Lower lobe of right lung (tissue), 2 donors: Measurements from ENCODE around the gene ZNF625. TPM values are rescaled to one million over a fixed set of nuclear protein-coding genes. Genes with fewer than 3 reads are reported as not detected.
A peak's percentile ranks its signal among the peaks of the same experiment; 100 is the strongest.

ENCODE experiments used
- ATAC-seq, 2 donors: fragments of 200-7000 bp; cut with Tn5 transposase; one replicate each; pipeline ENCODE4 v1.9.1; 2020 to 2022; ENCODE audit warnings: mild to moderate bottlenecking in 2 of 2, moderate library complexity in 2 of 2
- DNase-seq: peaks from one replicate; pipeline ENCODE4 v3.0.0-alpha.2; 2020
- H3K27ac ChIP-seq: fragments of 200-600 bp; one replicate; pipeline ENCODE4 v1.8.0; 2022
- H3K27me3 ChIP-seq: fragments of 200-600 bp; one replicate; pipeline ENCODE4 v1.8.0; 2022; ENCODE audit warnings: low read depth
- H3K36me3 ChIP-seq: fragments of 200-600 bp; one replicate; pipeline ENCODE4 v1.8.0; 2022; ENCODE audit warnings: mild to moderate bottlenecking
- H3K4me1 ChIP-seq: fragments of 200-600 bp; one replicate; pipeline ENCODE4 v1.8.0; 2022
- H3K4me3 ChIP-seq: fragments of 200-600 bp; one replicate; pipeline ENCODE4 v1.8.0; 2022; ENCODE audit warnings: mild to moderate bottlenecking
- H3K9me3 ChIP-seq: fragments of 200-600 bp; one replicate; pipeline ENCODE4 v1.8.0; 2022
- CTCF ChIP-seq: fragments of 200-600 bp; IDR thresholded peaks from one replicate; pipeline ENCODE4 v1.8.0; 2022; ENCODE audit warnings: antibody characterized with exemption, mild to moderate bottlenecking
- intact Hi-C: fragments of 100-400 bp; cut with DNase I; formaldehyde crosslinking; loops from one replicate; pipeline ENCODE4 v1.11.0; 2022
- long read RNA-seq: library from polyadenylated mRNA; unstranded; transcript quantifications from one replicate; pipeline ENCODE4 v2.0.0, GENCODE V29; 2021
- total RNA-seq: library from RNA; stranded (reverse); fragmentation: NEBNext Ultra II Directional; extraction: Animal tissue kit (Norgen Biotek cat#: 25700); gene quantifications from one replicate; pipeline ENCODE4 v1.2.1, GENCODE V29; 2021
- donor health status: DM: no; HTN: yes; CAD: no; lungs with severe emphysema.

ZNF625 gene
- total RNA-seq, result 8.4 TPM
- long read RNA-seq, result 0 reads

- H3K4me1 ChIP-seq, result peaks cover 12% of the 10 kb centered on the region
- ATAC-seq, result peak; percentile 96 to 98
- no peaks in the 10 kb centered on the region for H3K27me3 ChIP-seq
- H3K4me3 ChIP-seq, result peak within 1 kb of the TSS; percentile 92
- TF ChIP-seq CTCF, result no peak
- H3K36me3 ChIP-seq, result no peaks in the 10 kb centered on the region
- H3K27ac ChIP-seq, result peak within 1 kb of the TSS; percentile 83
- intact Hi-C loops, result no loop called here
- DNase-seq, result peak; percentile 90
- no peaks in the 10 kb centered on the region for H3K9me3 ChIP-seq
Measured at GRCh38 chr19:12156223-12157058, at the start of gene ZNF625. ZNF625 (minus strand) TSS chr19:12156734; CDS start chr19:12156558, 176 bp downstream.

GRCh38 chr19:12205296-12205695, 48.8 kb upstream of the ZNF625 start:
- DNase-seq, result no peak
- intact Hi-C loops, result no loop called here
- Histone ChIP-seq H3K36me3 (no peaks in the 10 kb centered on the region), H3K9me3 (peaks cover 39% of the 10 kb centered on the region), H3K27ac (no peak overlapping the region), H3K27me3 (no peaks in the 10 kb centered on the region), H3K4me1 (no peaks in the 10 kb centered on the region), H3K4me3 (no peak overlapping the region)
- TF ChIP-seq CTCF, result no peak
- ATAC-seq, result no peak

- Histone ChIP-seq H3K9me3 (peaks cover 26% of the 10 kb centered on the region), H3K36me3 (no peaks in the 10 kb centered on the region), H3K27ac (no peak overlapping the region), H3K4me1 (no peaks in the 10 kb centered on the region), H3K4me3 (no peak overlapping the region), H3K27me3 (no peaks in the 10 kb centered on the region)
- TF ChIP-seq CTCF, result peak; percentile 32
- peak; percentile 52 for DNase-seq
- ATAC-seq, result peak; percentile 66 to 73
- intact Hi-C loops, result no loop called here
Measured at GRCh38 chr19:12202250-12202649, 45.7 kb upstream of the ZNF625 start.

GRCh38 chr19:12199757-12200419, 43.4 kb upstream of the ZNF625 start:
- Histone ChIP-seq H3K4me3 (no peak overlapping the region), H3K4me1 (peaks cover 7% of the 10 kb centered on the region), H3K36me3 (no peaks in the 10 kb centered on the region), H3K27ac (no peak overlapping the region), H3K27me3 (no peaks in the 10 kb centered on the region), H3K9me3 (peaks cover 24% of the 10 kb centered on the region)
- DNase-seq, result no peak
- TF ChIP-seq CTCF, result no peak
- intact Hi-C loops, result no loop called here
- ATAC-seq, result no peak

- Histone ChIP-seq H3K4me1 (peaks cover 7% of the 10 kb centered on the region), H3K9me3 (peaks cover 38% of the 10 kb centered on the region), H3K27me3 (no peaks in the 10 kb centered on the region), H3K4me3 (no peak overlapping the region), H3K36me3 (no peaks in the 10 kb centered on the region), H3K27ac (no peak overlapping the region)
- TF ChIP-seq CTCF, result no peak
- DNase-seq (no peak), ATAC-seq (no peak)
- intact Hi-C loops, result no loop called here
Measured at GRCh38 chr19:12198136-12198535, 41.6 kb upstream of the ZNF625 start.
